ENCODE results near the gene KCNH8.

GRCh38 chr3:19124752-19125151, 23.6 kb upstream of the KCNH8 start:
- no peak for TF ChIP-seq CTCF (conservative IDR thresholded peaks at IDR 0.05; ENCODE audit: low read length)
- no peak for TF ChIP-seq EZH2phosphoT487 (IDR thresholded peaks at IDR 0.05; ENCODE audit: borderline replicate concordance, low read depth, low read length)

All from OCI-LY7 (cell line).